ENCODE data around the gene TXK. TPM values are rescaled to one million over a fixed set of nuclear protein-coding genes. Genes with fewer than 3 reads are reported as not detected.

Gene TXK
- total RNA-seq, 1 donor from 2014 or later = not detected

GRCh38 chr4:48018112-48018511, 115.9 kb downstream of the TXK start:
- H3K4me3 Mint-ChIP-seq = peak overlapping the region; percentile 90
- TF ChIP-seq CTCF (conservative IDR thresholded peaks at IDR 0.05) = no peak
- H3K9me3 Mint-ChIP-seq = no peaks in the 10 kb centered on the region
- peaks cover 5% of the 10 kb centered on the region for H3K4me1 Mint-ChIP-seq
- H3K27me3 Mint-ChIP-seq (ENCODE audit: low read depth) = peaks cover 69% of the 10 kb centered on the region
- DNase-seq (ENCODE audit: low read depth, low spot score) = no peak
- no peak overlapping the region for H3K27ac Mint-ChIP-seq (ENCODE audit: unreplicated experiment)
- peaks cover 3% of the 10 kb centered on the region for H3K36me3 Mint-ChIP-seq (ENCODE audit: low read depth)

- H3K4me1 Mint-ChIP-seq = peaks cover 5% of the 10 kb centered on the region
These were observed 116.9 kb downstream of the TXK start for GRCh38 chr4:48017108-48017571.

More at GRCh38 chr4:48017108-48017571, 116.9 kb downstream of the TXK start:
- no peak for TF ChIP-seq CTCF (conservative IDR thresholded peaks at IDR 0.05)
- DNase-seq (ENCODE audit: low read depth, low spot score) = peak; percentile 18
- H3K27me3 Mint-ChIP-seq (ENCODE audit: low read depth) = peaks cover 67% of the 10 kb centered on the region
- no peak overlapping the region for H3K27ac Mint-ChIP-seq (ENCODE audit: unreplicated experiment)
- H3K4me3 Mint-ChIP-seq = peak overlapping the region; percentile 90
- no peaks in the 10 kb centered on the region for H3K9me3 Mint-ChIP-seq
- H3K36me3 Mint-ChIP-seq (ENCODE audit: low read depth) = peaks cover 3% of the 10 kb centered on the region

Other genes starting within 250 kb of the TXK start
- 18.5 and 19.7 TPM in 2 replicates for gene NFXL1, start 219.7 kb downstream of the TXK start, total RNA-seq
- gene CNGA1, start 117.6 kb downstream of the TXK start, total RNA-seq = not detected in 2 replicates
- 0.41 and 0.68 TPM in 2 replicates for gene NIPAL1, start 117.5 kb downstream of the TXK start, total RNA-seq
- gene TEC, start 135.6 kb upstream of the TXK start, total RNA-seq = 0.21 and 0.25 TPM in 2 replicates
- gene SLAIN2, start 207.3 kb upstream of the TXK start, total RNA-seq = 47.6 and 49.4 TPM in 2 replicates